NOMO-1 (cell line): ENCODE data around the gene PALM.
"Not testable (repeated sequence)": the region's sequence is repeated elsewhere in the genome, so short reads cannot be mapped to it uniquely, and the experiment has no call there.

Experiments used
- DNase-seq, 2 experiments: peaks; one replicate each; lab custom pipeline; 2025; ENCODE audit not compliant: unreplicated experiment in 2 of 2; lab: John Stamatoyannopoulos, UW

PALM gene

GRCh38 chr19:703651-704446 is 4.9 kb upstream of the PALM start:
- DNase-seq, result peak; percentile 95 to 98

GRCh38 chr19:704447-704741 is 4.3 kb upstream of the PALM start:
- no peak for DNase-seq

GRCh38 chr19:709196-709964 is 645 bp downstream of the PALM start:
- no peak for DNase-seq

GRCh38 chr19:709965-710571 is 1.3 kb downstream of the PALM start:
- no peak for DNase-seq

- no peak for DNase-seq
Measured at GRCh38 chr19:710767-711166, 2.0 kb downstream of the PALM start.

GRCh38 chr19:711254-711653 is 2.5 kb downstream of the PALM start:
- no peak for DNase-seq

- DNase-seq, result no peak
Measured at GRCh38 chr19:715347-715746, 6.6 kb downstream of the PALM start.

- DNase-seq, result no peak
Measured at GRCh38 chr19:718251-718951, 9.7 kb downstream of the PALM start.

- peak in 1 of 2 experiments; percentile 18 for DNase-seq
Measured at GRCh38 chr19:718991-719512, 10.3 kb downstream of the PALM start.

GRCh38 chr19:719636-720344 is 11.1 kb downstream of the PALM start:
- DNase-seq, result no peak

- DNase-seq, result no peak
Measured at GRCh38 chr19:720345-721160, 11.8 kb downstream of the PALM start.

- DNase-seq, result no peak
Measured at GRCh38 chr19:722553-723101, 13.9 kb downstream of the PALM start.

GRCh38 chr19:723247-723646 is 14.5 kb downstream of the PALM start:
- DNase-seq, result no peak

- no peak for DNase-seq
Measured at GRCh38 chr19:723714-724113, 15.0 kb downstream of the PALM start.

- DNase-seq, result no peak
Measured at GRCh38 chr19:725461-726089, 16.8 kb downstream of the PALM start.

- DNase-seq, result no peak
Measured at GRCh38 chr19:726993-727956, 18.5 kb downstream of the PALM start.

- DNase-seq, result no peak
Measured at GRCh38 chr19:728011-728410, 19.3 kb downstream of the PALM start.

GRCh38 chr19:729564-729963 is 20.8 kb downstream of the PALM start:
- not testable (repeated sequence) for DNase-seq
